HG02571 (cell line): ENCODE results near the gene PELO.
"Not testable (repeated sequence)": the region's sequence is repeated elsewhere in the genome, so short reads cannot be mapped to it uniquely, and the experiment has no call there.

Source experiments
- ATAC-seq: cut with Tn5 transposase; IDR thresholded peaks from one replicate; pipeline ENCODE4 v1.9.1; 2021; ENCODE audit warnings: mild to moderate bottlenecking, moderate library complexity; ENCODE audit not compliant: unreplicated experiment

Gene PELO

GRCh38 chr5:52787600-52788504 lies at the start of gene PELO, which contains the start of gene ITGA1:
TSS of gene PELO (plus strand) at chr5:52787916. CDS start at chr5:52800395, 12,479 bp downstream.
TSS of gene ITGA1 (plus strand) at chr5:52787916. CDS start at chr5:52788354, 438 bp downstream.
- ATAC-seq: peak; percentile 79

- peak; percentile 65 for ATAC-seq
These were observed 49.6 kb upstream of the PELO start for GRCh38 chr5:52738095-52738506.

- ATAC-seq: no peak
These were observed 47.7 kb upstream of the PELO start for GRCh38 chr5:52740007-52740406.

GRCh38 chr5:52743012-52743411 lies 44.7 kb upstream of the PELO start:
- no peak for ATAC-seq

- ATAC-seq: no peak
These were observed 44.2 kb upstream of the PELO start for GRCh38 chr5:52743529-52743928.

GRCh38 chr5:52743970-52744369 lies 43.7 kb upstream of the PELO start:
- no peak for ATAC-seq

- ATAC-seq: not testable (repeated sequence)
These were observed 42.8 kb upstream of the PELO start for GRCh38 chr5:52744867-52745458.

- no peak for ATAC-seq
These were observed 41.2 kb upstream of the PELO start for GRCh38 chr5:52746539-52746938.

GRCh38 chr5:52748590-52748989 lies 39.1 kb upstream of the PELO start:
- ATAC-seq: no peak

GRCh38 chr5:52749666-52750065 lies 38.0 kb upstream of the PELO start:
- no peak for ATAC-seq

- ATAC-seq: no peak
These were observed 36.6 kb upstream of the PELO start for GRCh38 chr5:52751137-52751536.

GRCh38 chr5:52754051-52754450 lies 33.7 kb upstream of the PELO start:
- ATAC-seq: no peak

GRCh38 chr5:52757527-52757926 lies 30.2 kb upstream of the PELO start:
- ATAC-seq: no peak

GRCh38 chr5:52758014-52758413 lies 29.7 kb upstream of the PELO start:
- no peak for ATAC-seq

- ATAC-seq: no peak
These were observed 28.4 kb upstream of the PELO start for GRCh38 chr5:52759331-52759730.

- ATAC-seq: no peak
These were observed 26.9 kb upstream of the PELO start for GRCh38 chr5:52760695-52761366.

- ATAC-seq: no peak
These were observed 20.4 kb upstream of the PELO start for GRCh38 chr5:52767217-52767743.

- peak; percentile 36 for ATAC-seq
These were observed 19.8 kb upstream of the PELO start for GRCh38 chr5:52767766-52768480.

- ATAC-seq: no peak
These were observed 18.7 kb upstream of the PELO start for GRCh38 chr5:52769061-52769460.

- no peak for ATAC-seq
These were observed 17.3 kb upstream of the PELO start for GRCh38 chr5:52770287-52770939.
